GM12874 (cell line): ENCODE measurements around the gene INTS4.

Source experiments
- CTCF ChIP-seq: IDR thresholded peaks from 2 replicates; pipeline ENCODE4 v1.5.1; 2011; ENCODE audit warnings: low read depth, mild to moderate bottlenecking, control low read depth, low read length, moderate library complexity; ENCODE audit not compliant: insufficient read depth

The INTS4 gene

DNA sequence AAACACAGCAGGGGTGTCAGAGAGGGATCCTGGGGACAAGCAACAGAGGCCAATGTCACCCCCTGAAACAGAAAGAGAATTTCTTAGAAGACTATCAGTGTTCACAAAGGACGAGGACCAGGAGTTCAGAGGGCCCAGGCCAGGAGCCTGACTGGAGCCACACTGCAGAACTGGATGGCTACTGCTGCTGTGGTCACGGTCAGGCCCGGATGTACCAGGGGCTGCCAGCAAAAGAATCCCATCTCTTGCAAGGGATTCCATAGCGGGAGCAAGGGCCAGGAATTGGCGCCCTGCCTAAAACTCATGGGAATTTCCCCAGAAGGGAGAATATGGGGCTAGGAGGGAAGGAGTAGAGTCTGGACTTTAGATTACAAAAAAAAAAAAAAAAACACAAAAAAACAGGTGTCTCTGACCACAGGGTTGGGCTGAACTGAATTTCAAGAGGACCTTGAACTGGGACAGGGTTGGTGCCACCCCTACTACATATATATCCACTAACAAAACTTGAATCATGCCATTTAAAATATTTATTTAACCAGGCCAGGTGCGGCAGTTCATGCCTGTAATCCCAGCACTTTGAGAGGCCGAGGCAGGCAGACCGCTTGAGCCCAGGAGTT lies 44.3 kb upstream of the INTS4 start:
- no peak for TF ChIP-seq CTCF

GRCh38 chr11:78037825-78038620 lies 43.6 kb upstream of the INTS4 start:
- TF ChIP-seq CTCF: no peak

DNA sequence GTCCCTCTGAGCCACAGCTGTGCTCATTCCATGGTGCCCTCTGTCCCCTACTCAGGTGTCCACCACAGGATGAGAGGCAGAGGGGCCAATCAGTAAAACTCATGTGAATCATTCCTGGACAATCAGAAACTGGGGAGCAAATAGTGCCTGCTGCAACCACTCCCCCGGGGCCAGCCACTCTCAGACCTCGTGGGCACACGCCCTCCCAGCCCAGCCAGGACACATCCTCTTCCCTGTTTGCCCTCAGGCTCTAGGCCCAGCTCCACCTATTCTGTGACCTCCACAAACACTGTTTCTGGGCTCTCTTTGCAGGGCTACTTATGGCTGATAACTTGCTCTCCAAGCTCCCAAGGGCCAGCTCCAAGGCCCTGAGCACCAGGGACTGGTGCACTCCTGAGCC lies 42.6 kb upstream of the INTS4 start:
- no peak for TF ChIP-seq CTCF

GRCh38 chr11:78036313-78036712 lies 41.8 kb upstream of the INTS4 start:
- no peak for TF ChIP-seq CTCF

- no peak for TF ChIP-seq CTCF
These were observed 40.2 kb upstream of the INTS4 start for GRCh38 chr11:78034623-78035022.

- no peak for TF ChIP-seq CTCF
These were observed 38.6 kb upstream of the INTS4 start for GRCh38 chr11:78033040-78033439.

DNA sequence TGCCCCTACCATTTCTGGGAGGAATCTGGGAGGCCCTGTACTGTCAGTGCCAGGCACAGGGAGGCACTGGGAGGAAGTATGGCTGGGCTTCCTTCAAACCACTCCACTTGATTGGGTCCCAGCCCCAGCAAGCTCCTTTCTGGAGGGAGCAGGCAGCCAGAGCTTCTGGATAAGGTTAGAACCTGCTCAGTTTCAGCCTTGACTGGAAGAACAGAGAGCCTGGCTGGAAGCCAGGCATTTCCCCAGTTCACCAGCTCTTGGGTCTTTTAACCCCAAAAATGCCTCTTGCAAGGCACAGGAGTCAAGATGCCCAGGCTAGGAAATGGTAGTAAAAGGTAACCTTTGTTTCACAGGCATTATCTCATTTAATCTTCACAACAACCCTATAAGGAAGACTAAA lies 37.6 kb upstream of the INTS4 start:
- TF ChIP-seq CTCF: no peak
